KMS-11 (cell line): ENCODE measurements around the gene BUB1.

Experiments
- H2AFZ ChIP-seq: fragments of 200-600 bp; sonication (generic); 2 replicates; pipeline ENCODE4 v1.6.1; 2016; ENCODE audit warnings: antibody characterized with exemption, mixed run types, low read depth
- H3K27ac ChIP-seq: fragments of 200-600 bp; sonication (generic); 2 replicates; pipeline ENCODE4 v1.6.1; 2016; ENCODE audit warnings: mild to moderate bottlenecking, mixed run types
- H3K27me3 ChIP-seq: fragments of 200-600 bp; sonication (generic); 2 replicates; pipeline ENCODE4 v1.6.1; 2017; ENCODE audit warnings: mild to moderate bottlenecking, low read depth, mixed run types, moderate library complexity; ENCODE audit not compliant: insufficient read depth
- H3K36me3 ChIP-seq: fragments of 200-600 bp; sonication (generic); 2 replicates; pipeline ENCODE4 v1.6.1; 2017; ENCODE audit warnings: mild to moderate bottlenecking, mixed run types; ENCODE audit not compliant: insufficient read depth
- H3K4me1 ChIP-seq: fragments of 200-600 bp; sonication (generic); 2 replicates; pipeline ENCODE4 v1.6.1; 2016; ENCODE audit warnings: mild to moderate bottlenecking, low read depth, mixed run types; ENCODE audit not compliant: poor library complexity, severe bottlenecking
- H3K4me2 ChIP-seq: fragments of 200-600 bp; sonication (generic); 2 replicates; pipeline ENCODE4 v1.7.0; 2016; ENCODE audit warnings: mild to moderate bottlenecking, mixed run types
- H3K4me3 ChIP-seq: fragments of 200-600 bp; sonication (generic); IDR thresholded peaks from 2 replicates; pipeline ENCODE4 v1.6.1; 2017; ENCODE audit warnings: low read depth, low read length, mixed read lengths; ENCODE audit not compliant: insufficient read depth
- H3K79me2 ChIP-seq: fragments of 200-600 bp; sonication (generic); 2 replicates; pipeline ENCODE4 v1.6.1; 2016; ENCODE audit warnings: low read depth, mixed run types; ENCODE audit not compliant: insufficient read depth
- H3K9ac ChIP-seq: fragments of 200-600 bp; sonication (generic); 2 replicates; pipeline ENCODE4 v1.6.1; 2016; ENCODE audit warnings: mild to moderate bottlenecking, mixed run types
- H4K20me1 ChIP-seq: fragments of 200-600 bp; sonication (generic); 2 replicates; pipeline ENCODE4 v1.6.1; 2016; ENCODE audit warnings: mild to moderate bottlenecking, mixed run types; ENCODE audit not compliant: insufficient read depth
- CTCF ChIP-seq: fragments of 200-600 bp; sonication (generic); conservative IDR thresholded peaks from 2 replicates; pipeline ENCODE4 v1.6.1; 2017; ENCODE audit warnings: low read depth, mild to moderate bottlenecking, antibody characterized with exemption, low read length, moderate library complexity, mixed read lengths

BUB1 gene

GRCh38 chr2:110677530-110678456 is at the start of gene BUB1:
Gene BUB1, minus strand, starts transcription at chr2:110678063. Its CDS starts 68 bp downstream, at chr2:110677995.
- Histone ChIP-seq H3K27ac (peak within 1 kb of the TSS; percentile 91), H3K36me3 (no peaks in the 10 kb centered on the region; the same call in 1 of the 2 replicates), H3K9ac (peak within 1 kb of the TSS; percentile 77), H3K27me3 (no peaks in the 10 kb centered on the region), H2AFZ (peak within 1 kb of the TSS; percentile 16; the same call in 1 of the 2 replicates), H3K79me2 (peaks cover 49% of the 10 kb centered on the region), H3K4me2 (peak within 1 kb of the TSS; percentile 96), H4K20me1 (no peaks in the 10 kb centered on the region), H3K4me1 (peaks cover 42% of the 10 kb centered on the region), H3K4me3 (peak within 1 kb of the TSS; percentile 64)
- no peak for TF ChIP-seq CTCF

GRCh38 chr2:110726285-110726684 is 48.4 kb upstream of the BUB1 start:
- H3K27ac ChIP-seq = no peak overlapping the region
- H3K79me2 ChIP-seq = no peaks in the 10 kb centered on the region
- H3K9ac ChIP-seq = no peak overlapping the region
- no peak overlapping the region for H3K4me3 ChIP-seq
- no peak overlapping the region for H2AFZ ChIP-seq
- H3K4me1 ChIP-seq = peaks cover 13% of the 10 kb centered on the region
- no peaks in the 10 kb centered on the region for H3K27me3 ChIP-seq
- no peaks in the 10 kb centered on the region for H4K20me1 ChIP-seq
- H3K4me2 ChIP-seq = no peak overlapping the region
- no peak for TF ChIP-seq CTCF
- no peaks in the 10 kb centered on the region for H3K36me3 ChIP-seq

DNA sequence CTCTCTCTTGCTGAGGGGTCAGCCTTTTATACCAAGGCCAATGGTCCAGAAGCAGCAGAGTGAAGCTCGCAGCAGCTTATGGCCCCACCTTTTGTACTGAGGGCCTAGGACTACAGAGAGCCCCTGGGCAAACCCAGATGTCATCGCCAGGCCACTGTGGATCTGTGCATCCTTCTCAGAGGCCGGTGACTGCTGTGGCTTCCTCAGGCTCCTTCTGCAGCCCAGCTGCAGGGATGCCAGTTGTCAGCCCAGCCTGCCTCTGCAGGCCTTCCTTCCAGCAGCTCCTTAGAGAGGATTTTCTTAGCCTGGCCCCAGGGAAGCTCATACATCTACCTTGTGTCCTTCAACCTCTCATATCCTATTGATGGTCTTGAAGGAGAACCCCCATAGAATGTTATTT is 48.0 kb upstream of the BUB1 start:
- H3K36me3 ChIP-seq = no peaks in the 10 kb centered on the region
- H3K27me3 ChIP-seq = no peaks in the 10 kb centered on the region
- no peaks in the 10 kb centered on the region for H4K20me1 ChIP-seq
- H2AFZ ChIP-seq = no peak overlapping the region
- H3K9ac ChIP-seq = no peak overlapping the region
- H3K4me3 ChIP-seq = no peak overlapping the region
- peaks cover 13% of the 10 kb centered on the region for H3K4me1 ChIP-seq
- TF ChIP-seq CTCF = no peak
- no peak overlapping the region for H3K27ac ChIP-seq
- H3K79me2 ChIP-seq = no peaks in the 10 kb centered on the region
- H3K4me2 ChIP-seq = no peak overlapping the region

- Histone ChIP-seq H3K27ac (no peak overlapping the region), H2AFZ (no peak overlapping the region), H3K9ac (no peak overlapping the region), H3K27me3 (no peaks in the 10 kb centered on the region), H3K36me3 (no peaks in the 10 kb centered on the region), H4K20me1 (no peaks in the 10 kb centered on the region), H3K4me3 (no peak overlapping the region), H3K79me2 (no peaks in the 10 kb centered on the region), H3K4me1 (peaks cover 13% of the 10 kb centered on the region), H3K4me2 (no peak overlapping the region)
- no peak for TF ChIP-seq CTCF
These were observed 47.5 kb upstream of the BUB1 start for GRCh38 chr2:110725370-110725769.
